IMR-90 (cell line): ENCODE data around the gene RNF213. TPM values are rescaled to one million over a fixed set of nuclear protein-coding genes. Genes with fewer than 3 reads are reported as not detected.

Experiments
- ATAC-seq: fragments of 200-7000 bp; cut with Tn5 transposase; 2 replicates; pipeline ENCODE4 v1.9.1; 2020; ENCODE audit warnings: low read depth, mild to moderate bottlenecking, moderate library complexity
- BruUV-seq: library from RNA; stranded (reverse); fragments of 400-500 nt; replicated peaks from 2 replicates; lab custom pipeline; 2021; lab: Mats Ljungman, UMichigan
- CTCF ChIA-PET: fragments of 300-600 bp; formaldehyde crosslinking; extraction: SDS; loops from one replicate; lab custom pipeline; 2021; ENCODE audit warnings: antibody characterized with exemption; lab: Yijun Ruan, JAX
- POLR2A ChIA-PET: fragments of 300-600 bp; sonication (Branson Sonifier 250); formaldehyde crosslinking; loops from one replicate; lab custom pipeline; 2022; ENCODE audit warnings: antibody characterized with exemption; ENCODE audit not compliant: unreplicated experiment; lab: Charles Lee
- DNase-seq: peaks from one replicate; pipeline ENCODE4 v3.0.0; 2013
- H2AFZ ChIP-seq: replicated peaks from 2 replicates; pipeline ENCODE3; 2013; ENCODE audit warnings: low read length, mild to moderate bottlenecking; ENCODE audit not compliant: poor library complexity
- H2AK5ac ChIP-seq: 2 replicates; pipeline ENCODE4 v1.6.1; 2013; ENCODE audit warnings: low read depth, low read length, inconsistent platforms
- H2AK9ac ChIP-seq: replicated peaks from 2 replicates; pipeline ENCODE3; 2013; ENCODE audit warnings: mild to moderate bottlenecking, low read depth, low read length, moderate library complexity; ENCODE audit not compliant: poor library complexity
- H2BK120ac ChIP-seq: 2 replicates; pipeline ENCODE4 v1.6.1; 2013; ENCODE audit warnings: low read depth, low read length, inconsistent platforms
- H2BK15ac ChIP-seq: 3 replicates; pipeline ENCODE4 v1.6.1; 2013; ENCODE audit warnings: low read depth, low read length, inconsistent platforms
- H2BK20ac ChIP-seq: 2 replicates; pipeline ENCODE4 v1.6.1; 2013; ENCODE audit warnings: low read depth, mild to moderate bottlenecking, inconsistent platforms, low read length, moderate library complexity
- H2BK5ac ChIP-seq: 2 replicates; pipeline ENCODE4 v1.6.1; 2013; ENCODE audit warnings: mild to moderate bottlenecking, low read depth, low read length, inconsistent platforms; ENCODE audit not compliant: poor library complexity, severe bottlenecking
- H3K14ac ChIP-seq: replicated peaks from 2 replicates; pipeline ENCODE4 v1.6.1; 2013; ENCODE audit warnings: low read depth, low read length, inconsistent platforms
- H3K18ac ChIP-seq: 2 replicates; pipeline ENCODE4 v1.6.1; 2013; ENCODE audit warnings: low read depth, low read length, control low read depth
- H3K23ac ChIP-seq: 2 replicates; pipeline ENCODE4 v1.6.1; 2013; ENCODE audit warnings: low read depth, low read length, inconsistent platforms
- H3K27ac ChIP-seq: 2 replicates; pipeline ENCODE4 v1.5.1; 2013; ENCODE audit warnings: mild to moderate bottlenecking, control low read depth, low read length; ENCODE audit not compliant: insufficient read depth
- H3K27me3 ChIP-seq: 2 replicates; pipeline ENCODE4 v1.6.1; 2013; ENCODE audit warnings: low read length; ENCODE audit not compliant: control insufficient read depth, insufficient read depth
- H3K36me3 ChIP-seq: 2 replicates; pipeline ENCODE4 v1.6.1; 2013; ENCODE audit warnings: low read length, mixed read lengths; ENCODE audit not compliant: control insufficient read depth, insufficient read depth
- H3K4ac ChIP-seq: 2 replicates; pipeline ENCODE4 v1.6.1; 2013; ENCODE audit warnings: low read depth, low read length, inconsistent platforms
- H3K4me1 ChIP-seq: 2 replicates; pipeline ENCODE4 v1.6.1; 2013; ENCODE audit warnings: low read length, mixed read lengths; ENCODE audit not compliant: control insufficient read depth, insufficient read depth
- H3K4me2 ChIP-seq: 2 replicates; pipeline ENCODE4 v1.6.1; 2013; ENCODE audit warnings: low read depth, mild to moderate bottlenecking, control low read depth, low read length, moderate library complexity
- H3K4me3 ChIP-seq: 2 replicates; pipeline ENCODE4 v1.5.1; 2013; ENCODE audit warnings: low read depth, mild to moderate bottlenecking, control low read depth, low read length, moderate library complexity; ENCODE audit not compliant: insufficient read depth
- H3K56ac ChIP-seq: 2 replicates; pipeline ENCODE4 v1.6.1; 2013; ENCODE audit warnings: low read length, inconsistent platforms; ENCODE audit not compliant: insufficient read depth; ENCODE audit errors: extremely low read depth
- H3K79me1 ChIP-seq, 2 experiments: 2 replicates each; pipeline ENCODE4 v1.6.1; 2013; ENCODE audit warnings: low read length in 2 of 2, inconsistent platforms in 1 of 2, low read depth in 1 of 2
- H3K9ac ChIP-seq: 2 replicates; pipeline ENCODE4 v1.6.1; 2013; ENCODE audit warnings: low read depth, low read length, control low read depth
- H3K9me1 ChIP-seq: 2 replicates; pipeline ENCODE4 v1.6.1; 2013; ENCODE audit warnings: low read length, inconsistent platforms; ENCODE audit not compliant: insufficient read depth
- H3K9me3 ChIP-seq: 2 replicates; pipeline ENCODE4 v1.6.1; 2013; ENCODE audit warnings: low read length; ENCODE audit not compliant: control insufficient read depth, insufficient read depth
- H4K20me1 ChIP-seq: 2 replicates; pipeline ENCODE4 v1.6.1; 2013; ENCODE audit warnings: low read length, inconsistent platforms; ENCODE audit not compliant: insufficient read depth
- H4K5ac ChIP-seq: 2 replicates; pipeline ENCODE4 v1.6.1; 2013; ENCODE audit warnings: mild to moderate bottlenecking, low read depth, low read length, control low read depth
- H4K8ac ChIP-seq, 2 experiments: 2 replicates each; pipeline ENCODE4 v1.6.1; 2013; ENCODE audit warnings: low read depth in 2 of 2, low read length in 2 of 2, control low read depth in 1 of 2, inconsistent platforms in 1 of 2
- H4K91ac ChIP-seq: 2 replicates; pipeline ENCODE4 v1.6.1; 2013; ENCODE audit warnings: low read depth, low read length, inconsistent platforms; ENCODE audit not compliant: insufficient read depth
- BHLHE40 ChIP-seq: fragments of 150-350 bp; IDR thresholded peaks from 2 replicates; pipeline ENCODE4 v1.6.1; 2016; ENCODE audit warnings: mild to moderate bottlenecking, low read depth, low read length
- CTCF ChIP-seq: conservative IDR thresholded peaks from 2 replicates; pipeline ENCODE4 v1.5.1; 2012; ENCODE audit warnings: mild to moderate bottlenecking, low read depth, low read length, improper control_type of control experiment
- MAFK ChIP-seq: IDR thresholded peaks from 2 replicates; pipeline ENCODE4 v1.6.1; 2012; ENCODE audit warnings: low read depth, low read length, improper control_type of control experiment
- MAZ ChIP-seq: IDR thresholded peaks from 2 replicates; pipeline ENCODE4 v1.6.1; 2012; ENCODE audit warnings: low read depth, mild to moderate bottlenecking, low read length, improper control_type of control experiment, moderate library complexity, borderline replicate concordance
- MXI1 ChIP-seq: IDR thresholded peaks from 2 replicates; pipeline ENCODE4 v1.6.1; 2012; ENCODE audit warnings: low read depth, mild to moderate bottlenecking, low read length, moderate library complexity, borderline replicate concordance
- RAD21 ChIP-seq: IDR thresholded peaks from 2 replicates; pipeline ENCODE4 v1.6.1; 2012; ENCODE audit warnings: low read length, improper control_type of control experiment
- WGBS, 2 experiments: methylation state at CpG; one replicate each; pipeline versions ENCODE4 v1.1.5 to v1.1.7; 2013; ENCODE audit warnings: missing lambda C conversion rate in 2 of 2; ENCODE audit not compliant: insufficient read length in 1 of 2; ENCODE audit errors: extremely low coverage in 2 of 2; 5-methylcytosine and 5-hydroxymethylcytosine counted together
- dilution Hi-C: fragments of 300-500 bp; cut with HindIII; formaldehyde crosslinking; loops from one replicate; pipeline ENCODE4 v1.14.3; 2018; ENCODE audit warnings: low sequenced_read_pairs; ENCODE audit not compliant: unreplicated experiment
- in situ Hi-C: fragments of 300-500 bp; cut with MboI; formaldehyde crosslinking; loops from 3 replicates; pipeline ENCODE4 v1.14.3; 2019; ENCODE audit warnings: low sequenced_read_pairs, inconsistent platforms, mixed read lengths
- intact Hi-C: fragments of 100-400 bp; cut with micrococcal nuclease; formaldehyde crosslinking; loops from 2 replicates; pipeline ENCODE4 v1.10.0; 2022
- polyA plus RNA-seq, 3 experiments: library from polyadenylated mRNA; depleted of rRNA; stranded (reverse); fragments of >200 nt; gene quantifications; 2 replicates each; pipeline ENCODE4 v1.2.3, GENCODE V29; 2012; ENCODE audit warnings: low replicate concordance in 1 of 3
- total RNA-seq: library from RNA; depleted of rRNA; stranded (reverse); fragments of >200 nt; gene quantifications from 2 replicates; pipeline ENCODE4 v1.2.3, GENCODE V29; 2012
- TF ChIP-seq, protein P1 (sequence below): fragments of 150-350 bp; IDR thresholded peaks from 2 replicates; pipeline ENCODE4 v1.6.1; 2016; ENCODE audit warnings: low read depth, mild to moderate bottlenecking, low read length, moderate library complexity, borderline replicate concordance

The RNF213 gene
- total and polyA plus RNA-seq, 2 of the 4 experiments (the other 2 are of a cell fraction), result 23.4 to 36.0 TPM

- Histone ChIP-seq H2BK20ac (no peak overlapping the region), H3K9me1 (no peaks in the 10 kb centered on the region), H2AK9ac (no peak overlapping the region), H3K36me3 (no peaks in the 10 kb centered on the region), H3K27ac (no peak overlapping the region), H3K4ac (no peak overlapping the region), H3K9me3 (no peaks in the 10 kb centered on the region), H3K9ac (no peak overlapping the region), H3K4me2 (no peak overlapping the region), H4K20me1 (no peaks in the 10 kb centered on the region), H3K56ac (no peak overlapping the region), H2BK15ac (no peak overlapping the region), H4K8ac (no peak overlapping the region), H4K5ac (no peak overlapping the region), H3K23ac (no peak overlapping the region), H3K4me1 (no peaks in the 10 kb centered on the region), H3K18ac (no peak overlapping the region), H4K91ac (no peak overlapping the region), H3K27me3 (peaks cover 11% of the 10 kb centered on the region), H2BK5ac (no peak overlapping the region), H2AK5ac (no peak overlapping the region), H2AFZ (no peak overlapping the region), H3K14ac (no peak overlapping the region), H3K79me1 (no peaks in the 10 kb centered on the region), H2BK120ac (no peak overlapping the region), H3K4me3 (no peak overlapping the region)
- dilution Hi-C loops, result no loop called here
- 86% methylated on average over 1 of the region's 4 CpGs; no CpG with 5 or more reads in 1 of the 2 experiments for WGBS, 2 experiments
- ATAC-seq, result no peak
- POLR2A ChIA-PET, result no interaction called here
- intact Hi-C loops, result no loop called here
- DNase-seq, result no peak
- CTCF ChIA-PET, result no interaction called here
- no TSS peak for BruUV-seq
- in situ Hi-C loops, result no loop called here
- TF ChIP-seq CTCF (no peak), MAFK (no peak), RAD21 (no peak), MXI1 (no peak), BHLHE40 (no peak), MAZ (no peak)
- TF ChIP-seq, protein P1, sequence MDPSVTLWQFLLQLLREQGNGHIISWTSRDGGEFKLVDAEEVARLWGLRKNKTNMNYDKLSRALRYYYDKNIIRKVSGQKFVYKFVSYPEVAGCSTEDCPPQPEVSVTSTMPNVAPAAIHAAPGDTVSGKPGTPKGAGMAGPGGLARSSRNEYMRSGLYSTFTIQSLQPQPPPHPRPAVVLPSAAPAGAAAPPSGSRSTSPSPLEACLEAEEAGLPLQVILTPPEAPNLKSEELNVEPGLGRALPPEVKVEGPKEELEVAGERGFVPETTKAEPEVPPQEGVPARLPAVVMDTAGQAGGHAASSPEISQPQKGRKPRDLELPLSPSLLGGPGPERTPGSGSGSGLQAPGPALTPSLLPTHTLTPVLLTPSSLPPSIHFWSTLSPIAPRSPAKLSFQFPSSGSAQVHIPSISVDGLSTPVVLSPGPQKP, result no peak
Observed at GRCh38 chr17:80402959-80403358, 142.3 kb downstream of the RNF213 start.
